Inflammatory macrophage (primary cell): ENCODE data around the gene NEURL1B.
"Not testable (repeated sequence)": the region's sequence is repeated elsewhere in the genome, so short reads cannot be mapped to it uniquely, and the experiment has no call there.

Source experiments
- DNase-seq, 2 donors: peaks; one replicate each; pipeline ENCODE4 v3.0.0-alpha.2; 2020 to 2022

Gene NEURL1B

GRCh38 chr5:172697123-172698121 lies 56.4 kb downstream of the NEURL1B start:
- peak; percentile 84 to 87 for DNase-seq

DNA sequence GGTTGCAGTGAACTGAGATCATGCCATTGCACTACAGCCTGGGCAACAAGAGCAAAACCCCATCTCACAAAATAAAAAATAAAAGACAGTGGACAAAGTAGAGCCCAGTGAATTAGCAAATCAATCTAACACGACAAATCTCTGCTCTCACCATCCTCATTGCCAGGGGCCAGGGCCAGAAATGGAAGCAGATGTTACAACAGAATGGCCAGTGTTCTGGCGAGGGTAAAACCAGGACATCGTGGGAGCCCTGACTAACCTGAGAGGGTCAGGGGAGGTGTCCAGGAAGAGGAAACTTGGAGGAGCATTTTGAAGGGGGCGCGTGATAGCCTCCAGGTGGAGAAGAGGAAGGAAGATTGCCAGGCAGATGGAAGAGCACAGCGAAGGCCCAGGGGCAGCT lies 58.4 kb downstream of the NEURL1B start:
- DNase-seq, result no peak

GRCh38 chr5:172699999-172700364 lies 58.9 kb downstream of the NEURL1B start:
- no peak for DNase-seq

- no peak for DNase-seq
Observed at GRCh38 chr5:172700365-172701290, 59.6 kb downstream of the NEURL1B start.

DNA sequence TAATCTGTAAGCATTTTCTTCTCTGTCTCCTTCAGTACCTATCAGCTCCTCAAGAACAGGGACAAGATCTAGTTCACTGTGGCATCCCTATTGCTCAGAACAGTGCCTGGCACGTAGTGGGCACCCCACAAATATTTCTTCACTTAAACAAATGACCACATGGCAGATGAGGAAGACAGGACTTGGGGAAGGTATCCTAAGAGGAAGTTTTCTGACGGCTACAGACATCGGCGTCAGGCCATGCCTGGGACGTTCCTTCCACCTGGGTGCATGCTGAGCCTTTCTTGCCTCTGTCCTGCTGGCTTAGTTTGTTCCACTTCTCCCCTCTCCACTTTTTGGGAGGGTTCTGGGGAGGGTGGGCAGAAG lies 60.2 kb downstream of the NEURL1B start:
- DNase-seq, result peak; percentile 43 to 54

DNA sequence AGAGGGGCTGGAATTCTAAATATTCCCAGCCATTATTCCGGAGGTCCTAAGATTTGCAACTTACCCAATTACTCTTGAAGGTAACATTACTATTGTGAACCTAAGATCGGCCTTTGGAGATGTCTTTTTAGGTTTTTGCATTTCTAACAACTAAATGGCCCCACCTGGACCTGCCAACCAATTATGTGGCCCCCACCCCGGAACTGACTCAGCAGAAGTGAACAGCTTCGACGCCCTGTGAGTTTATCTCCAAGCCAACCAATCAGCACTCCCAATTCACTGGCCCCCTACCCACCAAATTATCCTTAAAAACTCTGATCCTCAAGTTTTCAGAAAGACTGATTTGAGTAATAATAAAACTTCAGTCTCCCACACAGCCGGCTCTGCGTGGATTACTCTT lies 62.9 kb downstream of the NEURL1B start:
- DNase-seq, result no peak

DNA sequence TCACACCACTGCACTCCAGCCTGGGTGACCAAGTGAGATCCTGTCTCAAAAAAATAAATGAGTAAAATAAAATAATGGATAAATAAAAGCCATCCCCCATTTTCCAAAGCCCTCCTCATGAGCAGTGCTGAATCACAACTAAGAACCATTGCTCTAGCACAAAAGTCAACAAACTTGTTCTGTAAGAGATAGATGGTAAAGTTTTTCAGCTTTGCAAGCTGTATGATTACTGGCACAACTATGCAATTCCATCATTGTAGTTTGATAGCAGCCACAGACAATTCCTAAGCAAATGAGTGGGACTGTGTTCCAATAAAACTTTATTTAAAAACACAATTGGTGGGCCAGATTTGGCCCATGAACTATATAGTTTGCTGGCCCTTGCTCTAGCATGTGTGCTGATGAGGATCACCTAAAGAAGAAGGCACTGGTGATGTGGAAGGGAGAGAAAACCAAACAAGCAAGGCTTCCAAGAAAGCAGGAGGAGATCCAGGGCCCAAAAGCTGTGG lies 64.6 kb downstream of the NEURL1B start:
- no peak for DNase-seq

DNA sequence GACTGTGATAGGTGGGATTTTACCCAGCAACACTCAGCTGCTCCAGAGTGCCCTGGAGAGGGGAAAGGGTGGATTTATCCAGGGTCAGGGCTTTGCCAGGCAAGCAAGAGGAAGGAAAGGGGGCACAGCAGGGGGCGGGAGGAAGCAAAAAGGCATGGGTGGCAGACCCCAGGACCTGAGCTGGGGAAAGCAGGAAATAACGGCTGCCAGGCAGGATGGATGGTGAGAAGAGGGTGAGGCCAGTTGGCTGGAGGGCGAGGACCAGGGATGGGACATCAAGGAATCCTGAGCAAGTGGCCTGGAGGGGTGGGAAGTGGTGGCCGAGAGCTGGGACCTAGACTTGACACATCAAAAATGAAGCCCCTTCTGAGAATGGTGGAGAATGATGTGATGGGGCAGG lies 65.7 kb downstream of the NEURL1B start:
- no peak for DNase-seq

GRCh38 chr5:172707285-172708182 lies 66.5 kb downstream of the NEURL1B start:
- DNase-seq, result peak; percentile 25 to 35

- no peak for DNase-seq
Observed at GRCh38 chr5:172708183-172708505, 67.1 kb downstream of the NEURL1B start.

DNA sequence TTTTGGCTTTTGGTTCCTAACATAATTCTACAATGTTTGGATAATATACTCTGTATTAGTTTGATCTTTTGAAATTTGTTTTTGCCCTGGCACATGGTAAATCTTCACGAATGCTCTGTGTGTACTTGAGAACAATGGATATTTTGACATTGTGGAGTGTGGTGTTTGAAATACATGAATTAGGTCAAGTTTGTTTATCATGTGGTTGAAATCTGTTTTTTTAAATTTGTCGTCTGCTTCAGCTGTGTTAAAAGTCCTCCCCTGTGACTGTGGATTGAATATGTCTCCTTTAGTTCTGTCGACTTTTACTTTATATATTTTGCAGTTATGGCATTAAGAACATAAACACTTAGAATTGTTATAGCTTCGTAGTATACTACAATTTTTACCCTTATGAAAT lies 69.6 kb downstream of the NEURL1B start:
- no peak for DNase-seq

GRCh38 chr5:172711321-172711861 lies 70.3 kb downstream of the NEURL1B start:
- DNase-seq, result not testable (repeated sequence)

- no peak for DNase-seq
Observed at GRCh38 chr5:172712610-172713009, 71.5 kb downstream of the NEURL1B start.

- peak; percentile 24 to 29 for DNase-seq
Observed at GRCh38 chr5:172713113-172713808, 72.2 kb downstream of the NEURL1B start.

DNA sequence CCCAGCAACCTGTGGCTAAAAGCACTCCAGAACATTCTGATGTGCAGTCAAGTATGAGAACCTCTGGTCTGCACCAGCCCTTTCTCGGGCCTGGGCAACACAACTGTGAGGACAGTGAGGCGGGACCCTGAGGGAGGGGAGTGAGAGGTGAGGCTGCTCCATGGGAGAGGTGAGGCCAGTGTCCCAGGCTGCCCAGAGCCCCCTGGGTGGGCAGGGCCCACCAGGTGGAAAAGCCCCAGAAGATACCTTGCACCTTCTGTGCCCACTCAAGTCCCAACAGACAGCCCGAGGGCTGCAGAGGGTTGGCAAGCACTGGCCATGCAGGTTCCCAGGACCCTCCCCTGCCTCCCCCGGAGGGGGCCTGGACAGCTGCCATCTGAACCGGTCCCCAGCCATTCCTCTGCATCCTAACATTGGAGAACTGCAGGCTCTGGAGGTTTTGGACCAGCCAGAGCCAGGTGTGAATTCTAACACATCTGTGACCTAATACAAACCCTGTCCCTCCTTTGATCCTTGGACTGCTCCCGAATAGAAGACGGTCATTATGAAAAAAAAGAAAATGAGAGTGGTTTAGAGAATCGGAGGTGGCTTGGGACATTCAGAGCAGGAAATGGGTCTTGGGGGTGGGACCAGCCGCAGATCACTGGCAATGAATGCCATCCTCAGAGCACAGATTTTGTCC lies 72.9 kb downstream of the NEURL1B start:
- no peak for DNase-seq

- DNase-seq, result peak; percentile 90 to 92
Observed at GRCh38 chr5:172714491-172715420, 73.7 kb downstream of the NEURL1B start.

GRCh38 chr5:172715421-172715780 lies 74.3 kb downstream of the NEURL1B start:
- DNase-seq, result no peak

- DNase-seq, result no peak
Observed at GRCh38 chr5:172715931-172716682, 75.0 kb downstream of the NEURL1B start.

- DNase-seq, result peak; percentile 65 to 79
Observed at GRCh38 chr5:172716796-172717313, 75.8 kb downstream of the NEURL1B start.
